WTC11 (cell line): Measurements from ENCODE around the gene FYN. TPM values are rescaled to one million over a fixed set of nuclear protein-coding genes. Genes with fewer than 3 reads are reported as not detected.

Experiments
- ATAC-seq: fragments of 200-7000 bp; cut with Tn5 transposase; 2 replicates; pipeline ENCODE4 v1.10.0; 2021; ENCODE audit warnings: mild to moderate bottlenecking, moderate library complexity
- CTCF ChIA-PET: fragments of 300-600 bp; sonication (Branson Sonifier 250); formaldehyde crosslinking; loops from one replicate; lab custom pipeline; 2021; ENCODE audit warnings: antibody characterized with exemption; lab: Charles Lee
- POLR2A ChIA-PET: fragments of 350-600 bp; sonication (Branson Sonifier 250); formaldehyde crosslinking; loops from one replicate; lab custom pipeline; 2021; ENCODE audit warnings: antibody characterized with exemption; lab: Charles Lee
- DNase-seq: peaks from one replicate; pipeline ENCODE4 v3.0.0; 2021; ENCODE audit warnings: low spot score
- H3K27ac Mint-ChIP-seq: 2 replicates; pipeline ENCODE4 v1.8.0; 2021; ENCODE audit warnings: mixed read lengths
- H3K27me3 Mint-ChIP-seq: 2 replicates; pipeline ENCODE4 v1.8.0; 2021; ENCODE audit warnings: low read depth, mild to moderate bottlenecking, moderate library complexity, mixed read lengths
- H3K36me3 Mint-ChIP-seq: 2 replicates; pipeline ENCODE4 v1.8.0; 2021; ENCODE audit warnings: mixed read lengths
- H3K4me1 Mint-ChIP-seq: 2 replicates; pipeline ENCODE4 v1.8.0; 2022; ENCODE audit warnings: mixed read lengths
- H3K4me3 Mint-ChIP-seq: 2 replicates; pipeline ENCODE4 v1.8.0; 2021; ENCODE audit warnings: mild to moderate bottlenecking, moderate library complexity, mixed read lengths
- H3K9me3 Mint-ChIP-seq: 2 replicates; pipeline ENCODE4 v1.8.0; 2021; ENCODE audit warnings: mixed read lengths
- ATF1 ChIP-seq: sonication (generic); formaldehyde crosslinking; IDR thresholded peaks from 2 replicates; pipeline ENCODE4 v1.8.1; 2023; ENCODE audit warnings: mild to moderate bottlenecking, moderate library complexity, missing genetic modification reagents
- CDX4 ChIP-seq: fragments of 250-450 bp; sonication (Bioruptor Pico); IDR thresholded peaks from 2 replicates; pipeline ENCODE4 v1.9.0; 2021; ENCODE audit warnings: moderate library complexity, mild to moderate bottlenecking, inconsistent platforms, borderline replicate concordance
- ESRRA ChIP-seq: sonication (generic); formaldehyde crosslinking; IDR thresholded peaks from 2 replicates; pipeline ENCODE4 v1.8.1; 2022; ENCODE audit warnings: mild to moderate bottlenecking, missing genetic modification reagents, borderline replicate concordance
- FOXP4 ChIP-seq: sonication (generic); formaldehyde crosslinking; IDR thresholded peaks from 2 replicates; pipeline ENCODE4 v1.8.0; 2022; ENCODE audit warnings: mild to moderate bottlenecking, missing genetic modification reagents
- GABPB1 ChIP-seq: sonication (generic); formaldehyde crosslinking; IDR thresholded peaks from 2 replicates; pipeline ENCODE4 v1.8.1; 2023; ENCODE audit warnings: mild to moderate bottlenecking, missing genetic modification reagents
- GRHL2 ChIP-seq: fragments of 250-450 bp; sonication (Bioruptor Pico); IDR thresholded peaks from 2 replicates; pipeline ENCODE4 v1.8.0; 2022; ENCODE audit warnings: mild to moderate bottlenecking, moderate library complexity; ENCODE audit not compliant: insufficient replicate concordance, severe bottlenecking
- JAZF1 ChIP-seq: fragments of 250-450 bp; sonication (Bioruptor Pico); IDR thresholded peaks from 2 replicates; pipeline ENCODE4 v1.9.0; 2021; ENCODE audit warnings: moderate library complexity, mild to moderate bottlenecking, inconsistent platforms
- JUN ChIP-seq: sonication (generic); formaldehyde crosslinking; IDR thresholded peaks from 2 replicates; pipeline ENCODE4 v1.8.0; 2023; ENCODE audit warnings: mild to moderate bottlenecking, missing genetic modification reagents
- NFATC4 ChIP-seq: fragments of 250-450 bp; sonication (Bioruptor Pico); IDR thresholded peaks from 2 replicates; pipeline ENCODE4 v1.9.0; 2021; ENCODE audit warnings: mild to moderate bottlenecking
- NFE2L1 ChIP-seq: sonication (generic); formaldehyde crosslinking; IDR thresholded peaks from 2 replicates; pipeline ENCODE4 v1.8.1; 2023; ENCODE audit warnings: missing genetic modification reagents
- RELA ChIP-seq: sonication (generic); formaldehyde crosslinking; IDR thresholded peaks from 2 replicates; pipeline ENCODE4 v1.8.1; 2022; ENCODE audit warnings: missing genetic modification reagents, mild to moderate bottlenecking, borderline replicate concordance
- SMAD3 ChIP-seq: sonication (generic); formaldehyde crosslinking; IDR thresholded peaks from 2 replicates; pipeline ENCODE4 v1.8.0; 2022; ENCODE audit warnings: missing genetic modification reagents, mild to moderate bottlenecking, borderline replicate concordance
- SP1 ChIP-seq: sonication (generic); formaldehyde crosslinking; conservative IDR thresholded peaks from 2 replicates; pipeline ENCODE4 v1.8.1; 2022; ENCODE audit warnings: missing genetic modification reagents
- STAT6 ChIP-seq: sonication (generic); formaldehyde crosslinking; conservative IDR thresholded peaks from 2 replicates; pipeline ENCODE4 v1.8.1; 2023; ENCODE audit warnings: mild to moderate bottlenecking, low read depth, missing genetic modification reagents, moderate library complexity
- ZBTB21 ChIP-seq: sonication (generic); formaldehyde crosslinking; IDR thresholded peaks from 2 replicates; pipeline ENCODE4 v1.8.1; 2023; ENCODE audit warnings: mild to moderate bottlenecking, missing genetic modification reagents, borderline replicate concordance
- total RNA-seq: library from RNA; stranded (reverse); gene quantifications from 3 replicates; pipeline ENCODE4 v1.2.3, GENCODE V29; 2021
- TF ChIP-seq, protein P1 (sequence below): sonication (generic); formaldehyde crosslinking; IDR thresholded peaks from 2 replicates; pipeline ENCODE4 v1.8.1; 2022; ENCODE audit warnings: mild to moderate bottlenecking, missing genetic modification reagents, moderate library complexity, borderline replicate concordance
- TF ChIP-seq, protein P2 (sequence below): fragments of 250-450 bp; sonication (Bioruptor Pico); IDR thresholded peaks from 2 replicates; pipeline ENCODE4 v1.9.0; 2021; ENCODE audit warnings: mild to moderate bottlenecking
- TF ChIP-seq, protein P3 (sequence below): sonication (generic); formaldehyde crosslinking; IDR thresholded peaks from 2 replicates; pipeline ENCODE4 v1.8.1; 2023; ENCODE audit warnings: mild to moderate bottlenecking, missing genetic modification reagents, moderate library complexity

FYN gene
- total RNA-seq, 1 experiment from 2014 or later = 63.9 TPM

GRCh38 chr6:111761783-111762312 lies 111.4 kb downstream of the FYN start (continued):
- TF ChIP-seq FOXP4 (CRISPR knock-in tag) (no peak), GABPB1 (no peak), GRHL2 (CRISPR knock-in tag) (no peak)
- TF ChIP-seq, protein P1, sequence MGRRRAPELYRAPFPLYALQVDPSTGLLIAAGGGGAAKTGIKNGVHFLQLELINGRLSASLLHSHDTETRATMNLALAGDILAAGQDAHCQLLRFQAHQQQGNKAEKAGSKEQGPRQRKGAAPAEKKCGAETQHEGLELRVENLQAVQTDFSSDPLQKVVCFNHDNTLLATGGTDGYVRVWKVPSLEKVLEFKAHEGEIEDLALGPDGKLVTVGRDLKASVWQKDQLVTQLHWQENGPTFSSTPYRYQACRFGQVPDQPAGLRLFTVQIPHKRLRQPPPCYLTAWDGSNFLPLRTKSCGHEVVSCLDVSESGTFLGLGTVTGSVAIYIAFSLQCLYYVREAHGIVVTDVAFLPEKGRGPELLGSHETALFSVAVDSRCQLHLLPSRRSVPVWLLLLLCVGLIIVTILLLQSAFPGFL (CRISPR knock-in tag) = no peak

- POLR2A ChIA-PET = no interaction called here
- Mint-ChIP-seq H3K36me3 (no peaks in the 10 kb centered on the region), H3K4me1 (peaks cover 77% of the 10 kb centered on the region), H3K27ac (no peak overlapping the region), H3K4me3 (no peak overlapping the region), H3K27me3 (no peaks in the 10 kb centered on the region), H3K9me3 (no peaks in the 10 kb centered on the region)
- CTCF ChIA-PET = interaction anchor here (1.2 kb wide), 1 partner anchor 197 kb away, joined by 3 read pairs; no protein-coding TSS in a partner anchor
- no peak for TF ChIP-seq SMAD3
- no peak for ATAC-seq
- DNase-seq = no peak
Measured at GRCh38 chr6:111761212-111761611, 112.0 kb downstream of the FYN start.

DNA sequence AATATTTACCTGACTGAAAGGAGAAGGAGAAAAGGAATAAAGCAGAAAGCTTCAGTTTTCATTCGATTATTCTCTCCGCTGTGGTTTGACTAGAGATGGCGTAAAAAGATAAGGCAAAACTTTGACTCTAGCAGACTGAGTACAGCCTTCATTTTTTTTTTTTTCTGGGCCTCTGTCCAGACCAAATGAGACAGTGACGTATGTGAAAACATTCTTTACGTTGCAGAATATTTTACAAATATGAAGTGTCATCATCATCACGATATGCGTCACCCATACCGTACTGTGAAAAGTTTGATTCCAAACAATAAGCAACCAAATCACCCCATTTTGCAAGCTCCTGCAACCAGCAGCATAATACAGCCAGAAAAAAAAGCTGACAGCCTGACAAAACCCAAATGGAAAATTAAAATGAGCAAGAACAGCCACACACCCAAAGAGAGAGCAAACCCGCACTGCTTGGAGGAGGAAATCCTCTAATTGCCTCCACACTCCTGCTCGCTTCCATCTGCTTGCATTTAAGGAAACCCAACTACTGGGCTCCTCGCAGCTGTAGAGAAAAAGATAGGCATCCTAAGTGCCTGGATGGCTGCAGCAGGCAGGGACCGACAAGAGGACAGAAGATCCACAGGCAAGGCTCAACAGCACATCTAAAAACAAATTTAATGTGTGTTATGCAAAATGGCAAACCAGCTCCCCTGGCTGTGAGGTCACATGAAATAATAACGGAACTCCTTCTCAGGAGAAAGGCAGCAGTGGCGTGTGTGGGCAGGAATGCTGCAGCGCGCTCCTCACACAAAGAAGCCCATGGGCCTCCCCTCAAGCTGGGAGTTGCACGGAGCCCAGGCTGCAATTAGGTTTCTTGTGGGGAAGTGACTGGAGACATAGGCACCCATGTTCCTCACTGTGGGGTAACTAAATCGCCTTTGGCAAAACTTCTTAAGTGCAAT lies 113.1 kb downstream of the FYN start:
- H3K4me1 Mint-ChIP-seq = peaks cover 73% of the 10 kb centered on the region

GRCh38 chr6:111759331-111759835 lies 113.9 kb downstream of the FYN start:
- ChIA-PET CTCF (interaction anchor here (1.5 kb wide), 1 partner anchor 11 kb away, joined by 3 read pairs; no protein-coding TSS in a partner anchor), POLR2A (no interaction called here)
- peaks cover 69% of the 10 kb centered on the region for H3K4me1 Mint-ChIP-seq
- H3K4me3 Mint-ChIP-seq = no peak overlapping the region
- no peaks in the 10 kb centered on the region for H3K9me3 Mint-ChIP-seq
- H3K27ac Mint-ChIP-seq = no peak overlapping the region; the same call in 1 of the 2 replicates
- DNase-seq (no peak), ATAC-seq (no peak)
- no peak for TF ChIP-seq ZBTB21
- TF ChIP-seq SMAD3 = no peak
- no peak for TF ChIP-seq JUN
- TF ChIP-seq ATF1 = no peak
- no peak for TF ChIP-seq ESRRA
- TF ChIP-seq STAT6 (CRISPR knock-in tag) = no peak
- TF ChIP-seq GABPB1 = no peak
- TF ChIP-seq NFE2L1 (CRISPR knock-in tag) = no peak
- TF ChIP-seq, protein P2, sequence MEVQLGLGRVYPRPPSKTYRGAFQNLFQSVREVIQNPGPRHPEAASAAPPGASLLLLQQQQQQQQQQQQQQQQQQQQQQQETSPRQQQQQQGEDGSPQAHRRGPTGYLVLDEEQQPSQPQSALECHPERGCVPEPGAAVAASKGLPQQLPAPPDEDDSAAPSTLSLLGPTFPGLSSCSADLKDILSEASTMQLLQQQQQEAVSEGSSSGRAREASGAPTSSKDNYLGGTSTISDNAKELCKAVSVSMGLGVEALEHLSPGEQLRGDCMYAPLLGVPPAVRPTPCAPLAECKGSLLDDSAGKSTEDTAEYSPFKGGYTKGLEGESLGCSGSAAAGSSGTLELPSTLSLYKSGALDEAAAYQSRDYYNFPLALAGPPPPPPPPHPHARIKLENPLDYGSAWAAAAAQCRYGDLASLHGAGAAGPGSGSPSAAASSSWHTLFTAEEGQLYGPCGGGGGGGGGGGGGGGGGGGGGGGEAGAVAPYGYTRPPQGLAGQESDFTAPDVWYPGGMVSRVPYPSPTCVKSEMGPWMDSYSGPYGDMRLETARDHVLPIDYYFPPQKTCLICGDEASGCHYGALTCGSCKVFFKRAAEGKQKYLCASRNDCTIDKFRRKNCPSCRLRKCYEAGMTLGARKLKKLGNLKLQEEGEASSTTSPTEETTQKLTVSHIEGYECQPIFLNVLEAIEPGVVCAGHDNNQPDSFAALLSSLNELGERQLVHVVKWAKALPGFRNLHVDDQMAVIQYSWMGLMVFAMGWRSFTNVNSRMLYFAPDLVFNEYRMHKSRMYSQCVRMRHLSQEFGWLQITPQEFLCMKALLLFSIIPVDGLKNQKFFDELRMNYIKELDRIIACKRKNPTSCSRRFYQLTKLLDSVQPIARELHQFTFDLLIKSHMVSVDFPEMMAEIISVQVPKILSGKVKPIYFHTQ (CRISPR knock-in tag) = no peak
- H3K36me3 Mint-ChIP-seq = no peaks in the 10 kb centered on the region
- no peaks in the 10 kb centered on the region for H3K27me3 Mint-ChIP-seq

More for the DNA sequence above, 113.1 kb downstream of the FYN start:
- H3K27ac Mint-ChIP-seq = peak overlapping the region; percentile 34; the same call in 1 of the 2 replicates
- ATAC-seq = no peak; the same call in 1 of the 2 replicates
- TF ChIP-seq SP1 (CRISPR knock-in tag) (no peak), NFATC4 (CRISPR knock-in tag) (no peak), CDX4 (CRISPR knock-in tag) (no peak), JAZF1 (CRISPR knock-in tag) (no peak), RELA (no peak)
- TF ChIP-seq, protein P3, sequence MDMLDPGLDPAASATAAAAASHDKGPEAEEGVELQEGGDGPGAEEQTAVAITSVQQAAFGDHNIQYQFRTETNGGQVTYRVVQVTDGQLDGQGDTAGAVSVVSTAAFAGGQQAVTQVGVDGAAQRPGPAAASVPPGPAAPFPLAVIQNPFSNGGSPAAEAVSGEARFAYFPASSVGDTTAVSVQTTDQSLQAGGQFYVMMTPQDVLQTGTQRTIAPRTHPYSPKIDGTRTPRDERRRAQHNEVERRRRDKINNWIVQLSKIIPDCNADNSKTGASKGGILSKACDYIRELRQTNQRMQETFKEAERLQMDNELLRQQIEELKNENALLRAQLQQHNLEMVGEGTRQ (CRISPR knock-in tag) = no peak
- H3K36me3 Mint-ChIP-seq = no peaks in the 10 kb centered on the region
- ChIA-PET CTCF (interaction anchor here (1.0 to 1.5 kb wide), 2 partner anchors 10 to 21 kb away, joined by 3 read pairs; no protein-coding TSS in a partner anchor), POLR2A (no interaction called here)
- DNase-seq = no peak
- H3K4me3 Mint-ChIP-seq = no peak overlapping the region
- no peaks in the 10 kb centered on the region for H3K27me3 Mint-ChIP-seq
- no peaks in the 10 kb centered on the region for H3K9me3 Mint-ChIP-seq
